C4-2B (cell line): Measurements from ENCODE around the gene WNT10A.

Source experiments
- ZFX ChIP-seq: fragments of 450-650 bp; IDR thresholded peaks from 2 replicates; pipeline ENCODE4 v1.6.1; 2017
- TF ChIP-seq, protein P1 (sequence below): fragments of 450-650 bp; conservative IDR thresholded peaks from 2 replicates; pipeline ENCODE4 v1.5.1; 2017; ENCODE audit warnings: mild to moderate bottlenecking

DNA sequence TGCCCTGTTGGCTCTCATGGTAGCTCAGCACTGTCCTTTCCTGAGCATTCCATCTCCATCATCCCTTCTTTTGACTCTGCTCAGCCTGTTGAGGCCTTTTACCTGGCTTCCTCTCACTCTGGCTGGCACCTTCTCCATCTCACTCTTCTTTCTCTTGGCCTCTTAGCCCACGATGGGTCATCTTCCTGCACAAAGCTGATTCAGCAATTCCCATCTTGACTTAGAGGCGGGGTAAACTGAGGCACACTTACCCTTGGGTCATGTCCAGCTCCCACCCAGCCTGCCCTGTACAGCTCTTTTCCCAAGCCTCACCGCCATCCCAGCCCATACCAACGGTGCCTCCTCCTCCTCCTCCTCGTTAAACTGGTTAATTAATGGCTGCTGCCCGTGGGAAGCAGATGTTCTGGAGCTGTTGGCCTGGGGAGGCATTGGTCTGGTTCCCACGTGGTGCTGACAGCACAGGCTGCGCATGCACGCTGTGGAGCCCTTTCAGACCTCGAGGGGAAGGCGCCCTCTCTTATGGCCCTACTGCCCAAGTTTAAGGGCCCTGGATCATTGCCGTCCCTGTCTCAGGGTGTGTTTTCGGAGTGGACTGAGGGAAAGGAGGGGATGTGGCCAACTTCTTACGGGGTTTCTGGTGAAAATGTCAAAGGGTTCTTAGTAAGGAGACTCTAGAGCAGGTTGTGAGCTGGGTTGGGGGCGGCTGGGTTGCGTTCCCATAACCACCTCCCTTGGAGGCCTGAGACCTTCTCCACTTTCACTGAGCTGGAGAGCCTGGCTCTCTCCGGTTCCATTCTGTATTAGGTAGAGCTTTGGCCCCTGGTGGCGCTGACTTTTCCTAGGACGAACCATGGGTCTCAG lies 10.9 kb downstream of the WNT10A start:
- TF ChIP-seq, protein P1, sequence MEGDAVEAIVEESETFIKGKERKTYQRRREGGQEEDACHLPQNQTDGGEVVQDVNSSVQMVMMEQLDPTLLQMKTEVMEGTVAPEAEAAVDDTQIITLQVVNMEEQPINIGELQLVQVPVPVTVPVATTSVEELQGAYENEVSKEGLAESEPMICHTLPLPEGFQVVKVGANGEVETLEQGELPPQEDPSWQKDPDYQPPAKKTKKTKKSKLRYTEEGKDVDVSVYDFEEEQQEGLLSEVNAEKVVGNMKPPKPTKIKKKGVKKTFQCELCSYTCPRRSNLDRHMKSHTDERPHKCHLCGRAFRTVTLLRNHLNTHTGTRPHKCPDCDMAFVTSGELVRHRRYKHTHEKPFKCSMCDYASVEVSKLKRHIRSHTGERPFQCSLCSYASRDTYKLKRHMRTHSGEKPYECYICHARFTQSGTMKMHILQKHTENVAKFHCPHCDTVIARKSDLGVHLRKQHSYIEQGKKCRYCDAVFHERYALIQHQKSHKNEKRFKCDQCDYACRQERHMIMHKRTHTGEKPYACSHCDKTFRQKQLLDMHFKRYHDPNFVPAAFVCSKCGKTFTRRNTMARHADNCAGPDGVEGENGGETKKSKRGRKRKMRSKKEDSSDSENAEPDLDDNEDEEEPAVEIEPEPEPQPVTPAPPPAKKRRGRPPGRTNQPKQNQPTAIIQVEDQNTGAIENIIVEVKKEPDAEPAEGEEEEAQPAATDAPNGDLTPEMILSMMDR, result no peak
- TF ChIP-seq ZFX, result no peak
